Prostate gland (tissue), 2 donors: ENCODE data around the gene SEPHS1.

ENCODE experiments used
- CTCF ChIP-seq, 4 experiments: fragments of 200-600 bp in 2 of 4; fragments of 450-650 bp in 2 of 4; sonication (generic) in 2 of 4; IDR thresholded peaks; 1 replicate in 3 of 4; 2 replicates in 1 of 4; pipeline ENCODE4 v1.5.1; 2016 to 2019; ENCODE audit warnings: antibody characterized with exemption in 4 of 4, mild to moderate bottlenecking in 2 of 4, moderate library complexity in 2 of 4
- POLR2A ChIP-seq: fragments of 450-650 bp; IDR thresholded peaks from one replicate; pipeline ENCODE4 v1.6.1; 2016; ENCODE audit warnings: antibody characterized with exemption, mild to moderate bottlenecking
- POLR2AphosphoS5 ChIP-seq: sonication (generic); formaldehyde crosslinking; IDR thresholded peaks from one replicate; pipeline ENCODE4 v1.6.1; 2017; ENCODE audit warnings: antibody characterized with exemption

DNA sequence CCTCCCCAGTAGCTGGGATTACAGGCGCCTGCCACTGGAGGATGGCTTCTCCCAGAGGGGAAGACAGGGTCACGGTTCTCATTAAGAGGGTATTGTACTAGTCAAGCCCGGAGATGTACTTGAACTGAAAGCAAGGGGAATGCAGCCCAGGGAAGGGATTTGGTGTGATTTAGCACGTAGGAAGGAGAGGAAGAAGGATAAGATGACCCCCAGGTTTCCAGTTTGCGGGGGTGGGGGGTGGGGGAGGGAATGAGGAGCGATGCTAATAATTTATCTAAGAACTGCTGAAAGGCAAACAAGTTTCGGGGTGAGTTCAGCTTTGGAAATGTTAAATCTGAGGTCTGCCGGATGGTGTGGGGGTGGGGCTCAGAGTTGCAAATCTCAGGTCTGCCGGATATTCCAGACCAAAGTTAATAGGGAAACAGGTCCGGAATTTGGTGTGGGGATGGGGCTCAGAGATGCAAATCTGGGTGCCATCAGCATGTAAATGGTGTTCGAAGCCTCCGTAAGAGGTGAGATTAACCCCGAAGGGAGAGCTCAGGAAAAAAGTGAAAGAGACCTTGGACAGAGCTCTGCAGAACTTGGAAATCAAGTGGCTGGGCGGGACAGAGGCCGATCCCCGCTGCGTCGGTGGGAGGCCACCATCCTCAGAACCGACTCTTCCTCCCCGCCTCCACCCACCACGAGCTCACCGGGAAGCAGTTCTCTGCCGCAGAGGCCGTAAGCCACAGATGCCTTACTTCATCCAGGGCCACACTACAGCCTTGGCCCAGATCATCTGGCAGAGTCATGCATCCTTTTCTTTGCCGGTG, 1.6 kb upstream of the SEPHS1 start:
- no peak for TF ChIP-seq POLR2A
- no peak for TF ChIP-seq POLR2AphosphoS5
- no peak for TF ChIP-seq CTCF (IDR thresholded peaks at IDR 0.05)
